HG02885 (cell line): Measurements from ENCODE around the gene GAS7.

Experiments used
- ATAC-seq: cut with Tn5 transposase; IDR thresholded peaks from one replicate; pipeline ENCODE4 v1.9.1; 2021; ENCODE audit warnings: mild to moderate bottlenecking; ENCODE audit not compliant: unreplicated experiment, poor library complexity

Gene GAS7

GRCh38 chr17:9874722-9875121, 323.7 kb downstream of the GAS7 start:
- ATAC-seq = no peak

GRCh38 chr17:9872852-9873251, 325.6 kb downstream of the GAS7 start:
- ATAC-seq = no peak

GRCh38 chr17:9868552-9868951, 329.9 kb downstream of the GAS7 start:
- no peak for ATAC-seq

- ATAC-seq = no peak
Measured at GRCh38 chr17:9865586-9865985, 332.8 kb downstream of the GAS7 start.

GRCh38 chr17:9862949-9863348, 335.5 kb downstream of the GAS7 start:
- no peak for ATAC-seq

GRCh38 chr17:9862220-9862619, 336.2 kb downstream of the GAS7 start:
- no peak for ATAC-seq

GRCh38 chr17:9860851-9861250, 337.6 kb downstream of the GAS7 start:
- no peak for ATAC-seq
